AG08395 (cell line): ENCODE data around the gene PAK3.
A peak's percentile ranks its signal among the peaks of the same experiment; 100 is the strongest.

ENCODE experiments used
- DNase-seq: peaks from one replicate; pipeline ENCODE4 v3.0.0; 2012; ENCODE audit warnings: mixed read lengths, low spot score

PAK3 gene

GRCh38 chrX:111133389-111133788 is 37.4 kb downstream of the PAK3 start:
- no peak for DNase-seq

GRCh38 chrX:111145878-111146277 is 49.9 kb downstream of the PAK3 start:
- no peak for DNase-seq

- no peak for DNase-seq
Measured at GRCh38 chrX:111151764-111152163, 55.8 kb downstream of the PAK3 start.

- no peak for DNase-seq
Measured at GRCh38 chrX:111159232-111159631, 63.2 kb downstream of the PAK3 start.

GRCh38 chrX:111164728-111165127 is 68.7 kb downstream of the PAK3 start:
- DNase-seq, result peak; percentile 7

GRCh38 chrX:111165902-111166301 is 69.9 kb downstream of the PAK3 start:
- DNase-seq, result no peak

- no peak for DNase-seq
Measured at GRCh38 chrX:111167334-111167733, 71.3 kb downstream of the PAK3 start.

- DNase-seq, result no peak
Measured at GRCh38 chrX:111168314-111168713, 72.3 kb downstream of the PAK3 start.

- DNase-seq, result no peak
Measured at GRCh38 chrX:111169141-111169540, 73.2 kb downstream of the PAK3 start.

GRCh38 chrX:111170017-111170416 is 74.0 kb downstream of the PAK3 start:
- no peak for DNase-seq

- no peak for DNase-seq
Measured at GRCh38 chrX:111180750-111181240, 84.8 kb downstream of the PAK3 start.

- no peak for DNase-seq
Measured at GRCh38 chrX:111181951-111182350, 86.0 kb downstream of the PAK3 start.

GRCh38 chrX:111182997-111183396 is 87.0 kb downstream of the PAK3 start:
- no peak for DNase-seq

- no peak for DNase-seq
Measured at GRCh38 chrX:111191598-111191997, 95.6 kb downstream of the PAK3 start.

- no peak for DNase-seq
Measured at GRCh38 chrX:111199505-111199904, 103.5 kb downstream of the PAK3 start.

- no peak for DNase-seq
Measured at GRCh38 chrX:111200327-111200726, 104.3 kb downstream of the PAK3 start.

- DNase-seq, result no peak
Measured at GRCh38 chrX:111207851-111208250, 111.9 kb downstream of the PAK3 start.

- DNase-seq, result no peak
Measured at GRCh38 chrX:111216293-111216801, 120.4 kb downstream of the PAK3 start.

- peak; percentile 21 for DNase-seq
Measured at GRCh38 chrX:111244235-111244750, 148.3 kb downstream of the PAK3 start.

GRCh38 chrX:111254896-111255693 is 159.1 kb downstream of the PAK3 start:
- DNase-seq, result no peak

- DNase-seq, result no peak
Measured at GRCh38 chrX:111257733-111258132, 161.7 kb downstream of the PAK3 start.

GRCh38 chrX:111259559-111259958 is 163.6 kb downstream of the PAK3 start:
- no peak for DNase-seq

GRCh38 chrX:111260451-111260850 is 164.5 kb downstream of the PAK3 start:
- DNase-seq, result no peak

GRCh38 chrX:111262086-111262485 is 166.1 kb downstream of the PAK3 start:
- no peak for DNase-seq
